ENCODE results near the gene FBXW5.

Gene FBXW5

DNA sequence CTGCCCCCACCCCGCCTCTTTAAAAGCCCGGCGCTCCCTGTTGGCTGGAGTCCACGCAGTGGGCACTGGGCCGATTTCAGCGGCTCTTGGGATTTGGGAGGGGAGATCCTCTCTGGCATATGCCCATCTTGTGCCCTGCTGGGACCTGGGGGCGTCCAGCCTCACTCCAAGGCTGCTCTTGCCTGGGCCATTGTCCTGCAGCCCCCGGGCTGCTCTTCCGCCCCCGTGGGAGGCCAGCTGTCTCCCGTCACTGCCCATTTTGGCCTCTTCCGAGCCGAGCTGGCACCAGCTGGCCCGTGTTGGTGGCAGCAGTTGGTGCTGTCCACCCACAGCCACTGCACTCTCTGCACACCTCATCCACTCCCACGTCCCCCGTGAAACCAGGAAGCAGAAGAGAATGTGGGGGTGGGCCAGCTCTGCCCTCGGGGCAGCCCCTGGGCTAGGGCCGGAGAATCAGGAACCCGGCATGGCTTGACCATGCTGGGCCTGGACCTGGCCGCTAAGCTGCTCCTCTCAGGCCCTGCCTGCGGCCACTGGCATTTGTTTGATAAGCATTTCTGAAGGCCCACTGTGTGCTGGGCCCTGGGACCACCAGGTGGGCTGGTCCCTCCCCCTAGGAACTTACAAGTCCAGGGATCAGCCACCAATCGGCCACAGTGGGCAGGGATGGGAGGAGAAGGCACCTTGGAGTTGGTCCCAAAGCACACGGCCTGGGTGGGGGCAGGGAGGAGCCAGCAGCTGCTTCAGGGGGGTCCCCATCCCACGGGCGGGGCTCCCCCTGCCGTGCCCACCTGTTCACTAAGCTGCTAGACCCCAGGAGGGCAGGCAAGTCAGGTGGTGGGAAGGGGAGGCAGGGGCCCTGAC, 2.7 kb upstream of the FBXW5 start:
- DNase-seq, result no peak

DNA sequence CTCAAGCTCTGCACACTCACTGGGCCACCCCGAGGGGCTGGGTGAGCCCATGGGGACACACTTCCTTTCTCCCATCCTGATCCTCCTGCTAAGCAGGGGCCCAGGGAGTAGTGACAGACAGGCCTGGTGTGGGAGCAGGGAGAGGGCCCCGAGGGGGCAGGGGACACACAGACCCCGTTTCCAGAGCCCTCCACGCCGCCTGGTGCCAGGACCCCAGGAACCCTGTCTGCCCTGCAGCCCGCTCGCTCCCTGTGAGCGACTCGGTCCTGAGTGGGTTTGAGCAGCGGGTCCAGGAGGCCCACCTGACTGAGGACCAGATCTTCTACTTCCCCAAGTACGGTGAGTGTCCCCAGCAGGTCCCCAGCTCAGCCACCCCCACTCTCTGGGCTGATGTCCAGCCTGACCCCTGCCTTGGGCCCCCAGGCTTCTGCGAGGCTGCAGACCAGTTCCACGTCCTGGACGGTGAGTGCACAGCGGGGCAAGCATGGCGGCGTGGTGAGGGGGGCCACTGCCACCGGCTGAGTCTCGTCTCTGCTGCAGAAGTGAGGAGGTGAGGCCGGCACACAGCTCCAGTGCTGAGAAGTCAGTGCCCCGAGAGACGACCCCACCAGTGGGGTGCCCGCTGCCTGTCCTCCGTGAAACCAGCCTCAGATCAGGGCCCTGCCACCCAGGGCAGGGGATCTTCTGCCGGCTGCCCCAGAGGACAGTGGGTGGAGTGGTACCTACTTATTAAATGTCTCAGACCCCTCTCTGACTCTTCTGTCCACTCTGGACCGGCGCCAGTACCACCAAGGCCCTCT, 1.9 kb upstream of the FBXW5 start:
- no peak for DNase-seq

DNA sequence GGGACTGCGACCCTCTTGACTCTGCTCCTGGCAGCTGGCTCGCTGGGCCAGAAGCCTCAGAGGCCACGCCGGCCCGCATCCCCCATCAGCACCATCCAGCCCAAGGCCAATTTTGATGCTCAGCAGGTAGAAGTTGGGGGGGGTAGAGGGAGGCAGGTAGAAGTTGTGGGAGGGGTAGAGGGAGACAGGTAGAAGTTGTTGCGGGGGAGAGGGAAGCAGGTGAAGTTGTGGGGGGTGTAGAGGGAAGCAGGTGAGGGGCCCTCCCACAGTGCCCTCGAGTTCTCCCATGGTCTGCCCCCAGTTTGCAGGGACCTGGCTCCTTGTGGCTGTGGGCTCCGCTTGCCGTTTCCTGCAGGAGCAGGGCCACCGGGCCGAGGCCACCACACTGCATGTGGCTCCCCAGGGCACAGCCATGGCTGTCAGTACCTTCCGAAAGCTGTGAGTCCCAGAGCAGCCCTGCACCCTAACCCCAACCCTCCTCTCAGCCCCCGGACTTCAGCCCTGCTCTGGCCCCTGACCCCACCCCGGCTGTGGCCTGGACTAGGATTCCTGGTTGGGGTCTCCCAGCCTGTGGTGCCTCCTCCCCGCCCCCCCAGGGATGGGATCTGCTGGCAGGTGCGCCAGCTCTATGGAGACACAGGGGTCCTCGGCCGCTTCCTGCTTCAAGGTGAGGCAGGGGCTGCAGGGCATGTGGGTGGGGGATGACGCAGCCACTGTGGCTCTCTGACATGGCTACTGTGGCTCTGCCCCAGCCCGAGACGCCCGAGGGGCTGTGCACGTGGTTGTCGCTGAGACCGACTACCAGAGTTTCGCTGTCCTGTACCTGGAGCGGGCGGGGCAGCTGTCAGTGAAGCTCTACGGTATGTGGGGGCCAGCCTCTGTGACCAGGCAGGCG, 1.0 kb upstream of the FBXW5 start:
- no peak for DNase-seq

DNA sequence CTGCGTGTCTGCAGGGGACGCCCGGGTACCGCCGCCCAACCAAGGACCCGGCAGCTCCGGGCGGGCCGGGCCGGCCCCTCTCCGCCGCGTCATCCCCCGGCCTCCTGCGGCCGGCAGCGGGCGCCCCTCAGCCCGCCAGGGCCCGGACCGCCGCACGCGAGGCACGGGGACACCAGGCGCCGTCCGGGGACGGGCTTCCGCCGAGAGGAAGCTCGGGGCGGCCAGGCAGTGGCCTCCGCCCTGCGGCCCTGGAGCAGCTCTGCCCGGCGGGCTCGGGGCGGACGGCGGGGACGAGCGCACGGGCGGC, 373 bp downstream of the FBXW5 start:
- DNase-seq, result no peak

DNA sequence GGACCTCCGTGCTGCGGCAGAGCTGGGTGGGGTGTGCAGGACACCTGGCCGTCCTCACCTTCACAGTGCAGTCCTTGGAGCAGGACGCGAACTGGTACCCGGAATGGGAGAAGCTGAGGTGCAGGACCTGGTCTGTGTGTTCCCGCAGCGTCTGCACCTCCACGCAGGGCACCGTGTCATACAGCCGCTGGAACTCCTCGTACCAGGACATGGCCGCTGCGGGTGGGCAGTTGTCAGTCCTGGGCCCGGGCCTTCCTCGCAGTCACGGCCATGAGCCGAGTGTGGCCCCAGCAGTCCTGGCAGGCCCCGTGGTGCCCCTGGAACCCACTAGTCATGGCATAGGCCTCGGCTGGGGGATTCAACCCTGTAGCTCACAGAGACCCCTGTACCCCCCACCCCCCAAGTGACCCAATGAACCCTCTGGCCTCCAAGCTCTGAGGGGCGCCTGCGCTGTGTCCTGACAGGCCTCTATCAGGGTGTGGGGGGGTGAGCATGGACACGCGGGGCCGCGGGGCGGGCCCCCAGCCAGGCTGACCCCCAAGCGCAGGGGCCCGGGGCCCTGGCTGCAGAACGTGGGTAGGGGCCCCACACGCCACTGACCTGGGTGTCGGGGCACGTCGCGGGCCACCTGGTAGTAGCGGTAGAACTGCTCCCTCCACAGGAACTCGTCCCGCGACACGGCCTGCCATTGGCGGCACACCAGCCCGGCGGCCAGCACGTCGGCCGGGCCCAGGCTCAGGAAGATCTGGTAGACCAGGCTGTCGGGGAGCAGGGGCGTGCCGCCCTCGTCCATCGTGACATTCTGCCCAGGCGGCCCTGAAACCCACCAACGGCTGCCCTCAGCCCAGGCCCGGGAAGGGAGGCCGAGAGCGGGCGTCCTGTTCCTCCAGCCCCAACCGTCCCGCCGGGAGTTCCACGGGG, 987 bp downstream of the FBXW5 start:
- DNase-seq, result no peak

DNA sequence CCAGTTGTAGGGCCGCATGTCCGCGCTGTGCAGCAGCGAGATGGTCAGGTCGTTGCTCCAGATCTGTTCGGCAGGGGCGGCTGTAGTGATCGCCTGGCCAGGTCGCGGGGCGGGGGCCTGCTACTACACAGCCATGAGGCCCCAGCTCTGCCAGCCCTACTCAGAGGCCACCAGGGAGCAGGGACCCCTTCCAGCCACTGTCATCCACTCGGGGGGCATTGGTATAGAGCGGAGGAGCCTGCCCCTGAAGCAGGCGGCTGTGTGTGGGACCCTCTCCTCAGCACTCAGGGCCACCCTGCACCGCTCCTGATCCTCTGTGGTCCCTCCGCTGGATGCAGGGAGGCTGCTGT, 1.7 kb downstream of the FBXW5 start:
- DNase-seq, result no peak

DNA sequence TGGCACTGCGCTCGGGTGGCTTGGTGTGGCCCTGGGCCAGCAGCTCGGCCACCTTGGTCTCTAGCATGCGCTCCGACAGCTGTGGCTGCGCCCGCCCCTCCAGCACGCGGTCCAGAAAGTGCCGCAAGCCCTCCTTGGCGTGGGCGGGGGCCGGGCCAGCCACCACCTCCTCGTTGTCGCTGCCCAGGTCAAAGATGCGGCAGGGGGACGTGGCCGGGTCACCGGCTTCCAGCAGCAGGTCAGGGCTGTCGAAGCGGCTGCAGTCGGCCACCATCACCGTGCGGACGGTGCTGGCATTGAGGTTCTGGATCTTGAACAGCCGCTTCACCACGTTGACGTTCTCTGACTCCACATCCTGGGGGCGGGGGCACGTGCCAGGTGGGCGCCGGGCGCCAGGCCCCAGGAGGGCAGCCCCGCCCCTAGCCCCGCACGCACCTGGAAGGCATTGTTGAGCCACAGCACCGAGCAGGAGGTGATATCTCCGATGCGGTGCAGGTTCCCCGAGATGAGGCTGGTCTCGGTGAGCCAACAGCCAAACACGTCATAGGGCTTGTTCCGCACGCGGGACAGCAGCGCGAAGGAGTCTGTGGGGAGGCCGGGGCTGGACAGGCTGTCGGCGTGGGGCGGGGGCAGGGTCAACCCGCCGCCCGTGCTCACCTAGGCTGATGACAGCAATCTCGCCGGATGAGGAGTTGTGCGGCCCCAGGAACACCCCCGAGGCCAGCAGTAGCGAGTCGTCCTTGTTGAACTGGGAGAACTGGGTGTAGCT, 2.2 kb downstream of the FBXW5 start:
- no peak for DNase-seq

DNA sequence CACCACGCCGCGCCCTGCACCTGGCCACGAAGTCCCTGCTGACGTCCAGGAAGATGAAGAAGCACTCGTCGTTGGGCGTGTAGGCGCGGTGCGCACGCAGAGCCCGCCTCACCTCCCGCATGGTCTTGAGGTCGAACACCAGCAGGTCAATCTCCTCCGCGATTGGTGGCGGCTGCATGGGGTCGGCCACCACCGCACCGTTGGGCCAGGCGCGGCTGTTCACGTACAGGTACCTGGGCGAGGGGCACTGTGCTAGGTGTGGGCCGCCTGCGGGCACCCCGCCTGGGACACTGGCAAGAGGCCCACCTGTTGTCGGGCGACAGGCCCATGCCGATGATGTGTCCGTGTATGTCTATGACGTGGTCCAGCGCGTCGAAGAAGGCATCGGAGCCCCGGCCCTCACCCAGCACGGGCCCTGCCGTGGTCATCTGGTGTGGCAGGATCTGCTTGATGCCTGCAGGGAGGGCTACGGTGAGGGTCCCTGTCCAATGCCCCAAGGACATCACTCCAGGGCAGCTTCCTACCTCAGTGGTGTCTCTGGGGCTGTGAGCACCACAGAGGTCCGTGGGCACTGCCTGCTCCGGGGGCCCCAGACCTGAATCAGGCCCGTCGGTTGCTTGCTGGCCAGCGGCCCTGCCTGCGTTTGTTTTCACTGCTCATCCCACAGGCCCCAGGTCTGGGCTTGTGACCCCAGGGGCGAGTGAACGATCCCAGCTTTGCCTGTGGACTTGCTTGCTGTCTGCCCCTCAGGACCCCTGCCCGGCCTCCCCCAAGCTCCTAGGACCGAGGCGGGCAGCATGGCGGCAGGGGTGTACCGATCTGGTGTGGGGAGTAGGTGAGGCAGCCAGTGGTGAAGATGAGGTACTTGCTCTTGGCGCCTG, 3.1 kb downstream of the FBXW5 start:
- DNase-seq, result no peak

DNA sequence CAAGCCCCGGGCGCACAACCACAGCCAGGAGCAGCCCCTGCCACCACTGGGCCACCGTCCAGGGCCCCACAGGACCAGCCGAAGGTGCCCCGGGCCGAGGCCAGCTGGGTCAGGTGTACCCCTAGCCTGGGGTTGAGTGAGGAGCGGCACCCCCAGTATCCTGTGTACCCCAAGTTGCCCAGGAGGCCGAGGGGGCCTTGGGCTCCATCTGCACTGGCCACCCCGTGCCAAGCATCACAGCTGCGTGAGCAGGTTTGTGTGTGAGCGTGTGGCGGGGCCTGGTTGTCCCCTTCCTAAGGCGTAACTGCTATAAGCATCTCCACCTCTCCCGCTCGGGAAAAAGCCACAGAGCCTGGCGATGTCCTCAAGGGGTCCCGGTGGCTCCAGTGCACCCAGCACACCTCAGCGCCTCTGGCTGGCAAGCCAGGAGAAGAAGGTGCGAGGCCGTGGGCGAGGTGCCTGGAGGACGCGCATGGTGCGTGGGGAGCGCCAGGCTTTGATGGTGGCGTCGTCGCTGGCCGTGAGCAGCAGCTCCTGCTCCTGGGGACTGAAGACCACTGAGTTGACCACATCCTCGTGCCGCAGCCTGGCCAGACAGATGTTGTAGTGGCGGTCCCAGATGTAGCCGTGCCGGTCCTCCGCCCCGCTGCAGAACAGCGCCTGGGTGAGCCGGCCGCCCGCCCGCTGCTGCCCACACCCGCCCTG, 3.9 kb downstream of the FBXW5 start:
- DNase-seq, result no peak

DNA sequence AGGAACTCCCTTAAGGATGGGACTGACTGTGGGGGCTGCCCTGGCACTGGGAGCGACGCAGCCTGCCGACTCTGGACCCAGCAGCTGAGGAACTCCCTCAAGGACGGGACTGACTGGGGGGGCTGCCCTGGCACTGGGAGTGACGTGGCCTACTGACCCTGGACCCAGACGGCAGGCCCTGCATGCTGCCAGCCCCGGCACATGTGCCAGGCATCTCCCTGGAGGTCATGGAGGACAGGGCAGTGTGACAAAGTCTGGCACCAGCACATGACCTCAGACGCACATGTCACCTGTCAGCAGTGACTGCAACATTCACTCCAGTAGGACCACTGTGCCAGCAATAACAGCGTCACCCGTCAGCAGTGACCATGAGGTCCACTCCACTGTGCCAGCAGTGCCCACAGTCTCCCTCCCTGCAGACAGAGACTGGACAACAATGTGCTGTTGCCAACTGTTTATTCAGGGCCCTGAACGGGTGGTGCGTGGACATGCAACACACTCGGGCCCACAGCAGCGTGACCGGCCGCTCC, 4.5 kb downstream of the FBXW5 start:
- no peak for DNase-seq

DNA sequence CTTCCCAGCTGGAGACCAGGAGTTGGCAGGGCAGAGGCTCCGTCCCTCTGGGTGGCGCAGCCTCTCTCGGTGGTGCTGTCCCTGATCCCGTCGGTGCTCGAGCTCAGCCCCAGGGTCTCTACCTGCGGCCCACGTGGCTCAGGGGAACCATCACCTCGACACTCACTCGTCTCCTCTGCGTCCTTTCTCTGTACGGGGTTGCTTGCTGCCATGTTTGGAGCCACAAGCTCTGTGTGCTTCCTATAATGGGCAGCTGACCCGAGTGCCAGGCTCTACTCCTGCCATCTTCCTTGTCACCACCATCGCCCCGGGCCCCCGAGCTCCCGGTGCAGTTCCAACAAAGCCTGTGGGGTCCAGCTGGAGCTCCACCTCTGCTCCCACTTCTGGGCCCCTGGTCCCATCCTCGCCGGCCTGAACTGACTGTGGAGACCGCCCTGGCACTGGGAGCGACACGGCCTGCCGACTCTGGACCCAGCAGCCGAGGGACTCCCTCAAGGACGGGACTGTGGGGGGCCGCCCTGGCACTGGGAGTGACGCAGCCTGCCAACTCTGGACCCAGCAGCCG, 5.0 kb downstream of the FBXW5 start:
- no peak for DNase-seq

DNA sequence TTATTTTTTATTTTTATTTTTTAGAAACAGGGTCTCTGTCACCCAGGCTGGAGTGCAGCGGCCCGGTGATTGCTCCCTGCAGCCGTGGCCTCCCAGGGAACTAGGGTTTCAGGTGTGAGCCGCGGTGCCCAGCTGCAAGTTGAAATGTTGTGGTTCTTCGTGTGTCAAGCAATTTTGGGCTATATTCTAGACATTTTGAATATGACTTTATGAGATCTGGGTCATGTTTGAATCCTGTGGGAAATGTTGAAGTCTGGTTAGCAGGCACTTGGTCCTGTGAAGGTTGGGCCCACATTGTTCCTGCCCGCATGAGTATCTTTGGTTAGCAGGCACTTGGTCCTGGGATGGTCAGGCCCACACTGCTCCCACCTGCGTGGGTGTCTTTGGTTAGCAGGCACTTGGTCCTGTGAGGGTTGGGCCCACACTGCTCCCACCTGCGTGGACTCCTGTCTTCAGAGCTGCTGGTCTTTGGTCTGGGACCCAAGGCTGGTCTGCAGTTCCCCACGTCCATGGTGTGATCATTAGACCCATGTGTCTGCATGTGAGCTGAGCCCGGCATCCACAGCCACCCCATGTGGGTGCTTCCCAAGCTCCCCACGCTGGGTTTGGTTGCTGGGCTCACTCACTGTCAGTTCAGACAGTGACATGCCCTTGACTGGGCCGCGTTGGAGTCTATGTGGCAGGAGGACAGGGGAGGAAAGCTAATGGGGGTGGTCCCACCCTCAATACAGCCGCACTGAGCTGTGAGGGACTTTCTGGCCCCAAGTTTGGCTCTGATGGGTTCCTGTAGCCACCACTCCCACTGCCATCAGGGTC, 7.1 kb downstream of the FBXW5 start:
- DNase-seq, result no peak

DNA sequence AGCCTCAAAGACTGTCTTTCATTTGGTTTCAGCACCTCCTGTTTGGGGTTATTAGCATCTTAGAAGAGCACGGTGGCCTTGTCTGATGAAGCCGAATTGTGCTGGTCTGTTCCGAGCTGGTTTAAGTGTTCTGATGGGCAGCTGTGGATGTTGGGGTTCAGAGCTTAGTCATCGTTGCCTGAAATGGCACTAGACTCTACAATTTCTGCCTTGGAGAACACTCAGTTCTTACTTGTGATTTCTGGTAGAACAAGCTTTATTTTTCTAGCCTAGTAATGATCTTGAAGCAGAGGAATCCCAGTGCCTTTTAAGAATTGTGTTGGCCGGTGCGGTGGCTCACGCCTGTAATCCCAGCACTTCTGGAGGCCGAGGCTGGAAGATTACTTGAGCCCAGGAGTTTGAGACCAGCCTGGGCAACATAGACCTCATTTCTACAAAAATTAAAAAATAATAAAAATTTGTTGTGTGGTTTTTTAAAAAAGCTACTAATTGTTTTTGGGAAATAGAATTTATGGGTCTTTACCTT, 7.8 kb downstream of the FBXW5 start:
- DNase-seq, result no peak

DNA sequence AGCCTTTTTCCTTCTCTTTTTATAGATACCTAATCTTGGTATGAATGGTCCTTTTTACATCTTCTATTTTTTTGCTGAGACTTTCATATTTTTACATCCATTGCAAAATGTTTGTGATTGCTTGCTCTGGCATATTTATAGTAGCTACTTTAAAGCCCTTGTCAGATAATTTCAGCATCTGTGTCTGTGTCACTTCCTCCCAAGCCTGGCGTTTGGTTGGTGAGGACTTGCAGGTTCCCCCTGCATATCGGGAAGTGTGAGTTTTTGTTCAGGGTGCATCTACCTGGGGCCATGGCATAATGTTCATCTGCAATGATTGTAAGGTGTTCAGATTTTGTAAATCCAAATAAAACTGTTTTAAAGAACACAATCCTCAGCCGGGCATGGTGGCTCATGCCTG, 8.9 kb downstream of the FBXW5 start:
- no peak for DNase-seq

DNA sequence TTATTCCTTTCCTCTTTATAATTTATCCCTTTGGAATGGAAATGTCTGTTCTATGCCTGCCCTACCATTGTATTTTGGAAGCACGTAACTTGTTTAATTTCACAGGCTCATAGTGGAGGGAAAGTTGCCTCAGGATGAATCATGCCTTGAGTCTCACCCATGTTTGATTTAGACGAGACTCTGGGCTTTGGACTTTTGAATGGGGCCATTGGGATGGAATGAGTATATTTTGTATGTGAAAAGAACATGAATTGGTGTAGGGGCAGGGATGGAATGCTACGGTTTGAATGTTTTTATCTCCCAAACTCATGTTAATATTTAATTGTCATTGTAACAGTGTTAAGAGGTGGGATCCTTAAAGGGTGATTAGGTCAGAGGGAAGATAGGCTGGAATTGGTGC, 10.3 kb downstream of the FBXW5 start:
- DNase-seq, result no peak

DNA sequence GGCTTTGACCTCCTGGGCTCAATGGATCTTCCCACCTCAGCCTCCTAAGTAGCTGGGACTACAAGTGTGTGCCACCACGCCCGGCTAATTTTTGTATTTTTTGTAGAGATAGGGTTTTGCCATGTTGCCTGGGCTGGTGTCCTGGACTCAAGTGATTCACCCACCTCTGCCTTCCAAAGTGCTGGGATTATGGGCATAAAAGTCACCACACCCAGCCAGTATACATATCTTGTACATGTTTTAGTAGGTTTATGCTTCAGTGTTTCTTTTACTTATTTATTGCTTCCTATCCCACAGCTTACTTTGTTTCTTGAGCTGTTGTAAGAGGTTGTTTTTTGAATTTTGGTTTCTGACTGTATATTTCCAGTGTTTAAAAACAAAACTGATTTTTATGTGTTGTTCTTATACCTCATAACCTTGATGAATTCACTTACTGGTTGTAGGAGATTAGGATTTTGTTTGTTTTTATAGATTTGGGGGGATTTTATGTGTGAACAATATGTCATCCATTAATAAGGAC, 12.9 kb downstream of the FBXW5 start:
- no peak for DNase-seq

DNA sequence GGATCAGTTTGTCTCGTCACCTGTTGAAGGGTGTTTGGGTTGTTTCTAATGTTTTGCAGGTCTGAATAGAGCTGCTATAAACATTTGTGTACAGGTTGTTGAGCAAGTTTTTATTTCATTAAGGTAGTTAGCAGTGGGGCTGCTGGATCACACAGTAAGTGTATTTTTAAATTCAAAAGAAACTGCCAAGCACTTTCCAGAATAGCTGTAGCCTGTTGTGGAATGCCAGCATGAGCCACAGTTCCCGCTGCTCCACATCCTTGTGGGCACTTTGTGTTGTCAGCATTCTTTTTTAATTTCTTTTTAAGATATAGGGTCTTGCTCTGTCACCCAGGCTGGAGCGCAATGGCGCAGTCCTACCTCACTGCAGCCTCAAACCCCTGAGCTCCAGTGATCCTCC, 14.5 kb downstream of the FBXW5 start:
- no peak for DNase-seq

DNA sequence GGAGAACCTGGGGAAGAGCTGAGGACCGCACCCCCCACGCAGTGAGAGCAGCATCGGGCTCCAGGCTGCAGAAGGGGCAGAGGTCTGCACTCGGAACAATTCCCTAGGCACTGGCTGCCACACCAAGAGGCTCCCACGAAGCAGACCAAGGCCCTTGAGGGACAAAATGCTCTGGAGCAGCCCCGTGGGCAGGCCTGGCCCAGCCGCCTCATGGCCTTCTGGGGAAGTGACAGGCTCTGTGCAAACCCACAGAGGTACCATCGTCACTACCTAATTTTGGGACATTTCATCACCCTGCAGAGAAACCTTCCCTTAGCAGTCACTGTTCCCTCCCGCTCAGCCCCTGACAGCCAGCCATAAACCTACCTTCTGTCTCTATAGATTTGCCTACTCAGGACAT, 15.9 kb downstream of the FBXW5 start:
- no peak for DNase-seq
